WTC11 (cell line): ENCODE data around the gene UNC119.

ENCODE experiments used
- CREB1 ChIP-seq: sonication (generic); formaldehyde crosslinking; IDR thresholded peaks from 2 replicates; pipeline ENCODE4 v1.8.0; 2023; ENCODE audit warnings: mild to moderate bottlenecking, missing genetic modification reagents
- CTCF ChIP-seq: fragments of 200-600 bp; IDR thresholded peaks from 2 replicates; pipeline ENCODE4 v1.8.0; 2022; ENCODE audit warnings: antibody characterized with exemption
- E2F5 ChIP-seq: sonication (generic); formaldehyde crosslinking; IDR thresholded peaks from 2 replicates; pipeline ENCODE4 v1.8.1; 2022; ENCODE audit warnings: mild to moderate bottlenecking, moderate library complexity, missing genetic modification reagents
- FOXJ3 ChIP-seq: sonication (generic); formaldehyde crosslinking; IDR thresholded peaks from 2 replicates; pipeline ENCODE4 v1.9.0; 2021; ENCODE audit warnings: missing genetic modification reagents, mild to moderate bottlenecking, borderline replicate concordance
- FOXK1 ChIP-seq: sonication (generic); formaldehyde crosslinking; IDR thresholded peaks from 2 replicates; pipeline ENCODE4 v1.8.0; 2022; ENCODE audit warnings: mild to moderate bottlenecking, moderate library complexity, missing genetic modification reagents
- JAZF1 ChIP-seq: fragments of 250-450 bp; sonication (Bioruptor Pico); IDR thresholded peaks from 2 replicates; pipeline ENCODE4 v1.9.0; 2021; ENCODE audit warnings: moderate library complexity, mild to moderate bottlenecking, inconsistent platforms
- KAT7 ChIP-seq: sonication (generic); formaldehyde crosslinking; IDR thresholded peaks from 2 replicates; pipeline ENCODE4 v1.8.1; 2023; ENCODE audit warnings: missing genetic modification reagents, mild to moderate bottlenecking, borderline replicate concordance
- MAX ChIP-seq: sonication (generic); formaldehyde crosslinking; IDR thresholded peaks from 2 replicates; pipeline ENCODE4 v1.8.0; 2022; ENCODE audit warnings: mild to moderate bottlenecking, missing genetic modification reagents
- NR2C2 ChIP-seq: sonication (generic); formaldehyde crosslinking; IDR thresholded peaks from 2 replicates; pipeline ENCODE4 v1.8.0; 2022; ENCODE audit warnings: mild to moderate bottlenecking, missing genetic modification reagents
- STAT6 ChIP-seq: sonication (generic); formaldehyde crosslinking; conservative IDR thresholded peaks from 2 replicates; pipeline ENCODE4 v1.8.1; 2023; ENCODE audit warnings: mild to moderate bottlenecking, low read depth, missing genetic modification reagents, moderate library complexity
- ZNF138 ChIP-seq: sonication (generic); formaldehyde crosslinking; conservative IDR thresholded peaks from 2 replicates; pipeline ENCODE4 v1.8.1; 2022; ENCODE audit warnings: mild to moderate bottlenecking, moderate library complexity, missing genetic modification reagents

- TF ChIP-seq CTCF = no peak
- no peak for TF ChIP-seq STAT6
- no peak for TF ChIP-seq JAZF1 (CRISPR knock-in tag)
- TF ChIP-seq MAX = no peak
- no peak for TF ChIP-seq ZNF138 (CRISPR knock-in tag)
- no peak for TF ChIP-seq CREB1 (CRISPR knock-in tag)
- no peak for TF ChIP-seq FOXJ3 (CRISPR knock-in tag)
- TF ChIP-seq FOXK1 (CRISPR knock-in tag) = no peak
- no peak for TF ChIP-seq E2F5 (CRISPR knock-in tag)
- no peak for TF ChIP-seq KAT7 (CRISPR knock-in tag)
- TF ChIP-seq NR2C2 (CRISPR knock-in tag) = no peak
Observed at GRCh38 chr17:28541439-28541838, 11.0 kb downstream of the UNC119 start.
